GM23338 (cell line): ENCODE measurements around the gene F3. TPM values are rescaled to one million over a fixed set of nuclear protein-coding genes. Genes with fewer than 3 reads are reported as not detected.

Experiments used
- ATAC-seq: fragments of 200-7000 bp; cut with Tn5 transposase; 3 replicates; pipeline ENCODE4 v1.9.1; 2020
- DNase-seq: peaks from one replicate; pipeline ENCODE4 v3.0.0-alpha.2; 2015; ENCODE audit warnings: low spot score
- H2AFZ ChIP-seq: fragments of 200-600 bp; sonication (generic); 2 replicates; pipeline ENCODE4 v1.8.0; 2016; ENCODE audit warnings: antibody characterized with exemption, mild to moderate bottlenecking, moderate library complexity
- H3F3A ChIP-seq: fragments of 200-600 bp; sonication (generic); replicated peaks from 2 replicates; pipeline ENCODE4 v1.8.0; 2017; ENCODE audit warnings: antibody characterized with exemption, mixed run types, low read depth
- H3K27ac ChIP-seq: fragments of 200-600 bp; sonication (generic); 2 replicates; pipeline ENCODE4 v1.6.1; 2016; ENCODE audit warnings: low read depth
- H3K27me3 ChIP-seq: fragments of 200-600 bp; sonication (generic); 2 replicates; pipeline ENCODE4 v1.8.0; 2016; ENCODE audit warnings: mild to moderate bottlenecking, mixed run types, moderate library complexity; ENCODE audit not compliant: insufficient read depth
- H3K36me3 ChIP-seq: fragments of 200-600 bp; sonication (generic); 2 replicates; pipeline ENCODE4 v1.8.0; 2016; ENCODE audit warnings: mild to moderate bottlenecking; ENCODE audit not compliant: insufficient read depth
- H3K4me1 ChIP-seq: fragments of 200-600 bp; sonication (generic); 2 replicates; pipeline ENCODE4 v1.8.0; 2016; ENCODE audit warnings: mild to moderate bottlenecking, moderate library complexity; ENCODE audit not compliant: insufficient read depth
- H3K4me2 ChIP-seq: fragments of 200-600 bp; sonication (generic); 2 replicates; pipeline ENCODE4 v1.7.1; 2017; ENCODE audit warnings: mixed run types
- H3K4me3 ChIP-seq: fragments of 200-600 bp; sonication (generic); 2 replicates; pipeline ENCODE4 v1.6.1; 2016; ENCODE audit warnings: mixed run types
- H3K79me2 ChIP-seq: fragments of 200-600 bp; sonication (generic); replicated peaks from 2 replicates; pipeline ENCODE4 v1.8.0; 2017; ENCODE audit warnings: mild to moderate bottlenecking; ENCODE audit not compliant: insufficient read depth
- H3K9me2 ChIP-seq: fragments of 200-600 bp; sonication (generic); 2 replicates; pipeline ENCODE4 v1.8.0; 2017; ENCODE audit not compliant: insufficient read depth
- H4K20me1 ChIP-seq: fragments of 200-600 bp; sonication (generic); replicated peaks from 2 replicates; pipeline ENCODE4 v1.8.0; 2017; ENCODE audit warnings: mild to moderate bottlenecking; ENCODE audit not compliant: insufficient read depth
- H3K27ac Mint-ChIP-seq: 2 replicates; pipeline ENCODE4 v1.8.0; 2020; ENCODE audit warnings: inconsistent platforms, mild to moderate bottlenecking, moderate library complexity, mixed read lengths
- H3K27me3 Mint-ChIP-seq: 3 replicates; pipeline ENCODE4 v1.8.0; 2022; ENCODE audit warnings: low read depth, mild to moderate bottlenecking, moderate library complexity, mixed read lengths, inconsistent platforms; ENCODE audit not compliant: insufficient read depth, poor library complexity
- H3K36me3 Mint-ChIP-seq: 3 replicates; pipeline ENCODE4 v1.8.0; 2021; ENCODE audit warnings: low read depth, mild to moderate bottlenecking, inconsistent platforms, moderate library complexity, mixed read lengths
- H3K4me1 Mint-ChIP-seq: 3 replicates; pipeline ENCODE4 v1.8.0; 2020; ENCODE audit warnings: mild to moderate bottlenecking, inconsistent platforms, mixed read lengths
- H3K4me3 Mint-ChIP-seq: 3 replicates; pipeline ENCODE4 v1.8.0; 2021; ENCODE audit warnings: moderate library complexity, mild to moderate bottlenecking, inconsistent platforms, mixed read lengths
- H3K9me3 Mint-ChIP-seq: 3 replicates; pipeline ENCODE4 v1.8.0; 2020; ENCODE audit warnings: moderate library complexity, mild to moderate bottlenecking, inconsistent platforms, mixed read lengths
- CREB1 ChIP-seq: fragments of 250-450 bp; sonication (Bioruptor Pico); IDR thresholded peaks from 2 replicates; pipeline ENCODE4 v1.5.0; 2020; ENCODE audit warnings: low read depth, mild to moderate bottlenecking, moderate library complexity
- CTCF ChIP-seq, 2 experiments: fragments of 200-600 bp in 1 of 2; sonication (generic) in 1 of 2; conservative IDR thresholded peaks; 2 replicates each; pipeline versions ENCODE4 v1.5.1 to v1.6.1; 2016 to 2017; ENCODE audit warnings: antibody characterized with exemption in 2 of 2, low read depth in 2 of 2, mild to moderate bottlenecking in 2 of 2, moderate library complexity in 1 of 2
- ETS1 ChIP-seq: IDR thresholded peaks from 2 replicates; pipeline ENCODE4 v1.6.1; 2016; ENCODE audit warnings: antibody characterized with exemption
- EZH2 ChIP-seq: fragments of 200-600 bp; sonication (generic); IDR thresholded peaks from one replicate; pipeline ENCODE4 v1.8.0; 2017; ENCODE audit warnings: antibody characterized with exemption, mild to moderate bottlenecking, low read depth; ENCODE audit not compliant: unreplicated experiment
- EZH2phosphoT487 ChIP-seq: fragments of 200-600 bp; sonication (generic); IDR thresholded peaks from one replicate; pipeline ENCODE4 v1.8.1; 2018; ENCODE audit warnings: antibody characterized with exemption; ENCODE audit not compliant: unreplicated experiment
- JUNB ChIP-seq: IDR thresholded peaks from one replicate; pipeline ENCODE4 v1.6.1; 2016; ENCODE audit warnings: antibody characterized with exemption; ENCODE audit not compliant: unreplicated experiment
- NANOG ChIP-seq: IDR thresholded peaks from 2 replicates; pipeline ENCODE4 v1.6.1; 2016; ENCODE audit warnings: antibody characterized with exemption, borderline replicate concordance
- POLR2AphosphoS5 ChIP-seq: IDR thresholded peaks from 2 replicates; pipeline ENCODE4 v1.6.1; 2016; ENCODE audit warnings: antibody characterized with exemption, low read depth
- REST ChIP-seq: IDR thresholded peaks from one replicate; pipeline ENCODE4 v1.6.1; 2018; ENCODE audit warnings: antibody characterized with exemption; ENCODE audit not compliant: unreplicated experiment
- STAT1 ChIP-seq: IDR thresholded peaks from one replicate; pipeline ENCODE4 v1.6.1; 2016; ENCODE audit warnings: antibody characterized with exemption; ENCODE audit not compliant: unreplicated experiment
- ZNF114 ChIP-seq: fragments of 250-450 bp; sonication (Bioruptor Pico); IDR thresholded peaks from 2 replicates; pipeline ENCODE4 v1.5.0; 2020; ENCODE audit warnings: mild to moderate bottlenecking, moderate library complexity
- ZNF331 ChIP-seq: fragments of 250-450 bp; sonication (Bioruptor Pico); IDR thresholded peaks from 2 replicates; pipeline ENCODE4 v1.5.0; 2020; ENCODE audit warnings: low read depth, mild to moderate bottlenecking, moderate library complexity
- polyA plus RNA-seq: library from polyadenylated mRNA; unstranded; fragments of >200 nt; fragmentation: Nextera tagmentation; extraction: Ambion mirVana; gene quantifications from 2 replicates; pipeline ENCODE4 v1.2.1, GENCODE V29; 2016
- total RNA-seq: library from RNA; depleted of rRNA; stranded (reverse); fragments of >200 nt; shearing (Covaris generic); gene quantifications from 2 replicates; pipeline ENCODE4 v1.2.3, GENCODE V29; 2014

F3 gene
- total and polyA plus RNA-seq, 2 experiments from 2014 or later = 6.9 to 9.7 TPM

- TF ChIP-seq ETS1 = no peak
Observed at GRCh38 chr1:94551449-94551848, 9.9 kb upstream of the F3 start (continued).

- Histone ChIP-seq H3K79me2 (no peaks in the 10 kb centered on the region), H3K4me3 (no peak overlapping the region), H3K9me2 (no peaks in the 10 kb centered on the region), H3K27ac (no peak overlapping the region), H4K20me1 (no peaks in the 10 kb centered on the region), H3K4me1 (peaks cover 26% of the 10 kb centered on the region), H3F3A (no peaks in the 10 kb centered on the region), H2AFZ (0 out of 2 replicates have a peak overlapping the region, but pooled peaks have one; percentile 57), H3K4me2 (no peak overlapping the region), H3K36me3 (no peaks in the 10 kb centered on the region), H3K27me3 (no peaks in the 10 kb centered on the region)
- TF ChIP-seq EZH2phosphoT487 = no peak
- no peaks in the 10 kb centered on the region for H3K36me3 Mint-ChIP-seq
- H3K9me3 Mint-ChIP-seq = no peaks in the 10 kb centered on the region
- no peak for DNase-seq
- no peak overlapping the region for H3K4me3 Mint-ChIP-seq
- ATAC-seq = no peak
- H3K4me1 Mint-ChIP-seq = peaks cover 42% of the 10 kb centered on the region
- H3K27me3 Mint-ChIP-seq = no peaks in the 10 kb centered on the region
- H3K27ac Mint-ChIP-seq = no peak overlapping the region
Observed at GRCh38 chr1:94550800-94551241, 9.3 kb upstream of the F3 start.

GRCh38 chr1:94550396-94550795 is 8.8 kb upstream of the F3 start:
- Histone ChIP-seq H4K20me1 (no peaks in the 10 kb centered on the region), H3K27ac (no peak overlapping the region), H3K27me3 (no peaks in the 10 kb centered on the region), H3K4me2 (no peak overlapping the region), H3K79me2 (no peaks in the 10 kb centered on the region), H2AFZ (0 out of 2 replicates have a peak overlapping the region, but pooled peaks have one; percentile 57), H3K9me2 (no peaks in the 10 kb centered on the region), H3K36me3 (no peaks in the 10 kb centered on the region), H3F3A (no peaks in the 10 kb centered on the region), H3K4me1 (peaks cover 26% of the 10 kb centered on the region), H3K4me3 (no peak overlapping the region)
- ATAC-seq = no peak
- no peak overlapping the region for H3K27ac Mint-ChIP-seq
- no peak overlapping the region for H3K4me3 Mint-ChIP-seq
- DNase-seq = no peak
- H3K27me3 Mint-ChIP-seq = no peaks in the 10 kb centered on the region
- peaks cover 42% of the 10 kb centered on the region for H3K4me1 Mint-ChIP-seq
- TF ChIP-seq JUNB = no peak
- TF ChIP-seq NANOG = no peak
- H3K36me3 Mint-ChIP-seq = no peaks in the 10 kb centered on the region
- no peaks in the 10 kb centered on the region for H3K9me3 Mint-ChIP-seq

- no peak overlapping the region for H3K4me3 ChIP-seq
- H3K4me2 ChIP-seq = no peak overlapping the region
- H3K27ac Mint-ChIP-seq = no peak overlapping the region
- H3K27me3 ChIP-seq = no peaks in the 10 kb centered on the region
- H4K20me1 ChIP-seq = no peaks in the 10 kb centered on the region
- H3K27ac ChIP-seq = no peak overlapping the region
- H3K27me3 Mint-ChIP-seq = no peaks in the 10 kb centered on the region
- no peaks in the 10 kb centered on the region for H3F3A ChIP-seq
- H3K79me2 ChIP-seq = no peaks in the 10 kb centered on the region
- no peaks in the 10 kb centered on the region for H3K36me3 Mint-ChIP-seq
- H3K9me2 ChIP-seq = no peaks in the 10 kb centered on the region
- no peak overlapping the region for H2AFZ ChIP-seq
- ATAC-seq (no peak), DNase-seq (no peak)
- no peaks in the 10 kb centered on the region for H3K9me3 Mint-ChIP-seq
- no peaks in the 10 kb centered on the region for H3K36me3 ChIP-seq
- H3K4me1 ChIP-seq = peaks cover 26% of the 10 kb centered on the region
- H3K4me3 Mint-ChIP-seq = no peak overlapping the region
- H3K4me1 Mint-ChIP-seq = peaks cover 36% of the 10 kb centered on the region
- TF ChIP-seq JUNB = no peak
- no peak for TF ChIP-seq POLR2AphosphoS5
- TF ChIP-seq CTCF (conservative IDR thresholded peaks at IDR 0.05; ENCODE audit: low read depth in 2 of 2) = no peak
- TF ChIP-seq STAT1 = no peak
- no peak for TF ChIP-seq EZH2
- no peak for TF ChIP-seq ZNF114 (CRISPR knock-in tag)
- no peak for TF ChIP-seq REST
- TF ChIP-seq CREB1 (CRISPR knock-in tag) = no peak
- no peak for TF ChIP-seq ZNF331 (CRISPR knock-in tag)
- no peak for TF ChIP-seq ETS1
Observed at GRCh38 chr1:94549706-94550105, 8.1 kb upstream of the F3 start.
